Activated CD8-positive, alpha-beta memory T cell treated with anti-CD3 and anti-CD28 coated beads for 48 hours (primary cell): ENCODE results near the gene RNF183.

Experiments
- DNase-seq, 3 experiments: peaks; one replicate each; pipeline ENCODE4 v3.0.0-alpha.2; 2020; ENCODE audit warnings: low read depth in 2 of 3, low spot score in 2 of 3

The RNF183 gene

DNA sequence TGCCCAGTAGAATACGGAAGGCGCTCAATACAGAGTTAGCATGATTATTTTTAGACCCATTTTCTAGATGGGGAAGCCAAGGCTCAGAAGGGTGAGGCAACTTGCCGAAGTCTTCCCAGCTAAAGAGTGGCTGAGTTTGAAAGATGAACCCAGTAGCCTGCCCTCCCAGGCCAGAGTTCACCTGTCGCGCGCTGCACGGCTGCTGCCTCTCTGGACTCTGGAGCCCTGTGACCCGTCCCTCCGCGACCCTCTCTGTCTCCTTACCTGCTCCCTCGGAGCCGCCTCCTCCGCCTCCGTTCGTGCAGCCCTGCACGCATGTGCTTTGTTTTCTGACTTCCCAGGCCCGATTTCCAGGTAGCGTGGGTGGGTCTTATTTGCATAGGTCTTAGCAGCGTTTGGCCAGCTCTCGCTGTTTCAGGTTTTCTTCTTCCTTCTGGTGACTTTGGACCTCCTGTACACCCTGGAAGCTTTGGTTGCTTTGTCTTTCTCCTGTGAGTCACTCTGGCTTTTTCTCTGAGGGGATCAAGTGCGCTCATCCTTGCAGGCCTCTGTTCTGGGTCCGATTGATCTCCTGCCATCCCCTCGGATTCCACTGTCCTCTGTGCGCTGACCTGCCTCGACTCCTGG, at the start of gene RNF183:
Gene RNF183 (minus strand): TSS at position 585 of the 627 bp plus-strand sequence. CDS start 5,192 bp downstream, outside the sequence.
- no peak for DNase-seq

DNA sequence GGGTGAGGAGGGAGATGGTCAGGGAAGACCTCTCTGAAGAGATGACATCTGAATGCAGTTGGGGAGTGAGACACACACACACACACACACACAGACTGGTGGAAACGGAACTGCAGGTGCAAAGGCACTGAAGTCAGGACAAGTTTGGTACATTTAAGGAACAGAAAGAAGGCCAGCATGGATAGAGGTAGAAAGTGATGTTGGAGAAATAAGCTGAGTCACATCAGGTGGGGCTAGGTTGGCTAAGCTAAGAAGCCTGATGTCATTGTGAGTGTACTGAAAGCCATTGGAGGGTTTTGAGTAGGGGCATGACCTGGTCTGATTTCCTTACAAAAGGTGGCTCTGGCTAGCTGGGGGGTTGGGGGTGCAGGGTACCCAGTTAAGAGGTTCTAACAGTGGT, 49.2 kb upstream of the RNF183 start:
- DNase-seq = no peak

GRCh38 chr9:113352006-113352405, 48.8 kb upstream of the RNF183 start:
- DNase-seq = no peak

DNA sequence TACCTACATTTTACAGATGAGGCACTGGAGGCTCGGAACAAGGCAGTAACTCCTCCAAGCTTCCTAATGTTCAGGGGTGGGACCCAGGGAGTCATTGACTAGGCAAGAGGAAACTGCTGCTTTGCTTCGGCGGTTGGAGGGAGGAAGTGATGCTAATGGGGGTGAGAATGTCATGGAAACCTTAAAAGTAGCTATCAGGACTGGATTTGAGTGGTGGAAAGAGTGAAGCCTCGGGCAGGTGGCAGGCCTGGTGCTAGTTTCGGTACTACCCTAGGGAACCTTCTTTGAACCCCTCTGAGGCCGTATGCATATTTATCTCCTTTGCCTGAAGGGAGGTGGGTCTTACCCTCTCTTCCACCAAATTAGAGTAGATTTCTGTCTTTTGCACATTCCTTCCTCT, 47.8 kb upstream of the RNF183 start:
- no peak for DNase-seq

DNA sequence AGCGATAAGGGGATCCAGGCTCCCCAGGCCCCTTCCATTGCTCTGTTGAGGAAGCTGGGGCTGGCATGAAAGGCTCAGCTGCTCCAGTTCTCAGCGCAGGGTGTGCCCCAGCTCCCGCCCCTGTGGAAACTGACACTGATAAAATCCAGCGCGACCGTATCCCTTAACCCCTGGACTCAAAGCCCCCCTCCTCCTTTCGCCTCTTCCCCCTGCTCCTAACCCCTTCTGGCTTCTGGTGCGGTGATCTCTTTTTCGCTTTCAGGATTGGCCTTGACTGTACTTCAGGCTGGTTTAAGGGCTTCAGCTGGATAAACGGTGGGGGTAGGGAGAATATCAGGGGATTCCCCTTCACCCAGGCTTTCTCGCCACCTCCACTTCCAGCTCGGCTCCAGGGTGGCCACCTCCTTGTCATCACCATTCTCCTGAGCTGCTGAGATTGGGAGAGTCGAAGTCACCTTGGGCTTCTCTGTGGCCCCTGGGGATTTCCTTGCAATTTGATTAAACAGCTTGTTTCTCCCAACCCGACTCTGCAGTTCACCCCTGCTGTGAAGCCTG, 47.0 kb upstream of the RNF183 start:
- no peak for DNase-seq

- DNase-seq = no peak
Observed at GRCh38 chr9:113349445-113350094, 46.4 kb upstream of the RNF183 start, which contains the start of gene BSPRY. Gene BSPRY (plus strand): TSS chr9:113349541. CDS start chr9:113349580, 39 bp downstream.

GRCh38 chr9:113349066-113349444, 45.9 kb upstream of the RNF183 start:
- no peak for DNase-seq

GRCh38 chr9:113348437-113348836, 45.3 kb upstream of the RNF183 start:
- no peak for DNase-seq

DNA sequence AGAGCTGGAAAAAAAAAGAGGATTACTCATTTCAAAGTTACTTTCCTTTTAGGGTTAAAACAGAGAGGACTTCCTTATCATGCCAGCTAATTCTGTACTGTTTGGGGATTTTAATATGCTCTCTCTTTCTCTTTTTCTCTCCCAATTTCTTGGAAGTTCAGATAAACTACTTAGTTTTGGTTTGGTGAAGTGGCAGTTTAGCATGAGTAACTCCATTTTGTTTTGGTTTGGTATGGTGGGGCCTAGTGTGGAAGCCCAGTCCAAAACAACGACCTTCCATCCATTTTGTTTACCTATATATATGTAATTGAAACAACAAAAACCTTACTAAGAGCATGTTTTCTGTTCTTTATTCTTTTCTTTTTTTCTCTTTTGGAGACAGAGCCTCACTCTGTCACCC, 42.5 kb upstream of the RNF183 start:
- DNase-seq = no peak

GRCh38 chr9:113345190-113345589, 42.0 kb upstream of the RNF183 start:
- no peak for DNase-seq

DNA sequence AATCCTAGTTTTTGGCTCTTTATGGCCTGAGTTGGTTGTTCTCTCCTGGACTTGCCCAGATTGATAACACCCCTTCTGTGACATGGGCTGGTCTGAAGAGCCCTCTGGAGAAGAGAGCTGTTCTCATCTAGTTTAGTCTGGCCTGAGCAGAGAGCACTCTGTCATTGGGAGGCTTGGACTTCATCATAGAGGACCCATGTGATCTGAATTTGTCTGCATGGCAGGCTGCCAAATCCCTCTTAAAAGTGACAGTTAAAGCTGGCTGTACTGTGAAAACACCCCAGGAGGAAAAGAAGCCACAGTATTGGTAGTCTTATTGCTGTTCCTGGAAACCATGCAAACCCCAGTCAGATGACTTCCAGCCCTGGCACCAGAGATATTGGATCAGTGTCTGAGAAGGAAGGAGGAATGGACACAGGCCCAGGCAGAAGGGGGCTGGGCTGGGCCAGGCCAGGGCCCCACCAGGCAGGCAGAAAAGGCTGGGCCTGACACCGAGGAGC, 40.6 kb upstream of the RNF183 start:
- DNase-seq = no peak

DNA sequence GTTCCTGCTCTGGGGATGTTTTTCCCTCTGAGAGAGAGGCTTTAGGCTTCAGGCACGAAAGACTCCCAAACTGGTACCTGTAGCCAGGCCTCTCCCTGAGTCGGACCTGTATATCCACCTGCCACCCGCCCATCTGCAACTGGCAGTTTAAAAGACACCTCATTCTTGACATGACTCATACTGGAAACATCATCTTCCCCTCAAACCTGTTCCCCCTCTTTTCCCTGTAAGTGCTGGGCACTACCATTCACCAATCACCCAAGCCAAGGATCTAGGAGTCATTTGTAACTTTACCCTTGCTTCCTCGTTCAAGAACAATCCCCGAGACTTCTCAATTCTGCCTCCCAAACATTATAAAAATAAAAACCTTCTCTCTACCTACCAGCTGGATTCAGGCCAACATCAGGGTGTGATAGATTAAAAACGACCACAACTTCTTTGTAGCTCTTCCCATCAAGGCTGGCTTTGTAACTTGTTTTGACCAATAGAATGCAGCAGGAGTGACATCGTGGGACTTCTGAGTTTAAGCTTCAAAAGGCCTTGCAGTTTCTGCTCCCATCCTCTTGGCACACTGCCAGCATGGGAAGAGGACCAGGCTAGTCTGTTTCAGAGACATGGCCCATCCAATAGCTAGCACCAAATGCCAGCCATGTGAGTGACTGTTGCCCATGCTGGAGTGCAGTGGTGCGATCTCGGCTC, 38.7 kb upstream of the RNF183 start:
- no peak for DNase-seq

- peak; percentile 70 to 72 (median 72) for DNase-seq
Observed at GRCh38 chr9:113340011-113340699, 37.0 kb upstream of the RNF183 start, which contains the start of gene WDR31. Gene WDR31 (minus strand): TSS chr9:113340275. CDS start chr9:113332022, 8,253 bp downstream.

DNA sequence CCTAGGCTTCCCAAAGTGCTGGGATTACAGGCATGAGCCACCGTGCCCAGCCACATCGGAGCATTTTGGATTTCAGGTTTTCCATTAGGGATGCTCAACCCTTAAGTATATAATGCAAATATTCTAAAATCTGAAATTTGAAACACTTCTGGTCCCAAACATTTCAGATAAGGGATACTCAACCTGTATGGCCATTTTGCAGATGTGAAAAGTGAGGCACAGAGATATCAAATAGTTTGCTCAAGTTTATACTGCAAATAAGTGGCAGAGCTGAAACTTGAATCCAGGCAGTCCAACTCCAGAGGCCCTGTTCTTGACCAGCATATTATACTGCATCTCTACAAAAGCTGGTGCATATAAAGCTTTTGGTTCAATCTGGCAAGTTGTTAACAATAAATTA, 34.5 kb upstream of the RNF183 start:
- no peak for DNase-seq

GRCh38 chr9:113331780-113332179, 28.6 kb upstream of the RNF183 start:
- DNase-seq = no peak

DNA sequence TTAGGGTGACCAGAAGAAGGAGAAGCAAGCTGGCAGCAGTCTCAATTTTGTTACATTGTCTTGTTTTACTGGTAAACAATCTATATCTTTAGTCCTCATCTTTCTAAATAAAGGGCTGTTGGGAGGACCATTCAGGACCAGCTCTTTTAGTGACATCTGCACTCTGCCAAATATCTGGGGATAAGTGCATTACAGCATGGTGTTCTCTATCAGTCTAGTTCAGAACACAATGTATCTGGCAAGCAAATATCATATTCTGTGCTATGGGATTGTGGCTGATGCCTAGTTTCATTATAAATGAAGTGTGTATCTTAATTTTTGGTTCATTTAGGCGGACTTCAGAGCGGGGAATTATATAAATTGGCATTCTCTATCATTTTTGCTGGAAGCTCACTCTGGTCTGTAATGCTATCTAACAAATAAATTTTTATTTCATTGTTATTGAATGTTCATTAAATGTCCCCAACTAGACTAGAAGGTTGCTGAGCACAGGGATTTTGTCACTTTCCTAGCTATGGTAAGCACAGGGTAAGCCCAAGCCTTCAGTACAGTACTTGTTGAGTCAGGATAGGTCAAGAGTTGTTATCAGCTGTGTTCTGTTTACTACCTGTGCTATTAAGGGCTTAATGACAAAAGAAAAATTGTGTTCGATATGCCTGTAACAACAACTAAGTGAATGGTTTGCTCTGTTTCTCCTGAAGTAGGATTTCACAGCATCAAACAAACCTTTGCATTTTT, 25.0 kb upstream of the RNF183 start:
- no peak for DNase-seq

GRCh38 chr9:113326230-113326629, 23.1 kb upstream of the RNF183 start:
- DNase-seq = no peak

- no peak for DNase-seq
Observed at GRCh38 chr9:113322671-113323070, 19.5 kb upstream of the RNF183 start.

GRCh38 chr9:113320051-113320450, 16.9 kb upstream of the RNF183 start:
- DNase-seq = no peak

GRCh38 chr9:113319054-113319453, 15.9 kb upstream of the RNF183 start:
- DNase-seq = no peak
